SH-SY5Y (cell line): ENCODE results near the gene AGR2.

ENCODE experiments used
- GATA2 ChIP-seq: IDR thresholded peaks from 2 replicates; pipeline ENCODE4 v1.6.1; 2011; ENCODE audit warnings: mild to moderate bottlenecking, low read depth, low read length
- GATA3 ChIP-seq: IDR thresholded peaks from 2 replicates; pipeline ENCODE4 v1.6.1; 2011; ENCODE audit warnings: low read depth, mild to moderate bottlenecking, low read length, moderate library complexity

GRCh38 chr7:16839646-16840045, 34.8 kb upstream of the AGR2 start:
- no peak for TF ChIP-seq GATA2
- no peak for TF ChIP-seq GATA3
